ENCODE results near the gene SIRT2. TPM values are rescaled to one million over a fixed set of nuclear protein-coding genes. Genes with fewer than 3 reads are reported as not detected.

The SIRT2 gene
- total and polyA plus RNA-seq, 2 of the 13 experiments (the other 11 are each of a cell fraction or from before 2014, with no cell fraction given) = 22.3 to 26.1 TPM

- 0 out of 2 replicates have a peak, but pooled peaks have one; percentile 4 for TF ChIP-seq BCL3 (CRISPR knock-in tag; IDR thresholded peaks at IDR 0.05)
- peak; percentile 36; the same call in 1 of the 2 replicates for TF ChIP-seq ZMYM4 (CRISPR knock-in tag; IDR thresholded peaks at IDR 0.05)
- TF ChIP-seq ZFP36L1 (CRISPR knock-in tag; IDR thresholded peaks at IDR 0.05) = 0 out of 2 replicates have a peak, but pooled peaks have one; percentile 19
- TF ChIP-seq KAT2B (IDR thresholded peaks at IDR 0.05; ENCODE audit: borderline replicate concordance, low read depth, low read length) = no peak
- peak; percentile 45; the same call in 1 of the 2 replicates for TF ChIP-seq SOX5 (CRISPR knock-in tag; IDR thresholded peaks at IDR 0.05; ENCODE audit: borderline replicate concordance)
- no peak for TF ChIP-seq ZNF878 (CRISPR knock-in tag; IDR thresholded peaks at IDR 0.05)
- no peak for TF ChIP-seq NFE2L1 (CRISPR knock-in tag; IDR thresholded peaks at IDR 0.05; ENCODE audit: borderline replicate concordance)
- peak; percentile 95; the same call in 1 of the 2 replicates for TF ChIP-seq THAP9 (CRISPR knock-in tag; IDR thresholded peaks at IDR 0.05; ENCODE audit: borderline replicate concordance)
- no peak for TF ChIP-seq CREM (IDR thresholded peaks at IDR 0.05)
- TF ChIP-seq CREM (CRISPR knock-in tag; IDR thresholded peaks at IDR 0.05) = no peak
- peak; percentile 81 for TF ChIP-seq PHF20 (CRISPR knock-in tag; IDR thresholded peaks at IDR 0.05)
- TF ChIP-seq ZNF30 (CRISPR knock-in tag; IDR thresholded peaks at IDR 0.05) = no peak
- peak; percentile 67 for TF ChIP-seq ELF3 (CRISPR knock-in tag; IDR thresholded peaks at IDR 0.05)
- TF ChIP-seq DRAP1 (CRISPR knock-in tag; IDR thresholded peaks at IDR 0.05) = no peak; the same call in 1 of the 2 replicates
- no peak for TF ChIP-seq RNF219 (CRISPR knock-in tag; IDR thresholded peaks at IDR 0.05)
- TF ChIP-seq ZNF34 (CRISPR knock-in tag; IDR thresholded peaks at IDR 0.05; ENCODE audit: borderline replicate concordance) = no peak
- TF ChIP-seq CEBPG (CRISPR knock-in tag; IDR thresholded peaks at IDR 0.05) = 0 out of 2 replicates have a peak, but pooled peaks have one; percentile 37
- TF ChIP-seq RFXANK (CRISPR knock-in tag; IDR thresholded peaks at IDR 0.05) = 0 out of 2 replicates have a peak, but pooled peaks have one; percentile 35
- TF ChIP-seq ZBTB1 (CRISPR knock-in tag; IDR thresholded peaks at IDR 0.05; ENCODE audit: borderline replicate concordance) = no peak
- TF ChIP-seq ZMYM2 (CRISPR knock-in tag; IDR thresholded peaks at IDR 0.05) = peak; percentile 95
- no peak for TF ChIP-seq SUZ12 (IDR thresholded peaks at IDR 0.05; ENCODE audit: low read depth, low read length)
- TF ChIP-seq KMT2B (CRISPR knock-in tag; IDR thresholded peaks at IDR 0.05) = peak; percentile 77
Measured at GRCh38 chr19:38929929-38930775, 30.7 kb upstream of the SIRT2 start, which contains the start of gene SARS2 (continued).

Data from HepG2 (cell line).